Measurements from ENCODE around the gene GALNT9.
"Not testable (repeated sequence)": the region's sequence is repeated elsewhere in the genome, so short reads cannot be mapped to it uniquely, and the experiment has no call there.

The GALNT9 gene

DNA sequence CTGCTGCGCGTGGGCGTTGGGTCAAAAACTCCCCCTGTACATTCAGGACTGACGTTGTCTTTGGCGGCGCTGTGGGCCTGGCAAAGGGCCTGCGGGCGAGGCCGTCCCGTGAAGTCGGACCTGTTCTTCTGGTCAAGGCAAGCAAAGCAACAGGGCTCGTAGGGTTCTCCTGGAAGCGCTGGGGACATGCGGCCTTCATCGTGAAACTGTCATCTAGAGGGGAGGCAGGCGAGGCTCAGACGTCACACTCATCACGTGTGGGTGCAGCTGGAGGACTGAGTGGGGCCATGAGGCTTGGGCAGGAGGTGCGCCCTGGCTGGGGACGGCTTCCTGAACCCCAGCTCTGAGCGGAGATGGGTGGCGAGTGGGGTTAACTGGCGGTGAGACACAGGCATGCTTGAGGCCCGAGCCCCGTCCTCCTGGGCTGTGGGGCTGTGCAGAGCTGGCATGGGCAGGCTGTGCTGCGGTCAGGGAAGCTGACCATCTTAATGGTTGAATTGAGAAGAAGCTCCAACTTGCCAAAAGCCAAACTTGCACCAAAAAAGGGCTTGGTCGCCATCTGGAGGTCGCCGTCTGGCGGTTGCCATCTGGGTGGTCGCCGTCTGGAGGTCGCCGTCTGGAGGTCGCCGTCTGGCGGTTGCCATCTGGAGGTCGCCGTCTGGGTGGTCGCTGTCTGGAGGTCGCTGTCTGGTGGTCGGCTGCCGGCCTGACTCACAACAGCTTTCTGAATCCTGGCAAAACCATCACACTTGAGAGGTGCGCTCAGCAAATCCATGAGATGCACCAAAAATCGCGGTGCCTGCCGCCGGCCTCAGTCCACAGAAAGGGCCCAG lies 119.0 kb downstream of the GALNT9 start:
- DNase-seq = no peak

DNA sequence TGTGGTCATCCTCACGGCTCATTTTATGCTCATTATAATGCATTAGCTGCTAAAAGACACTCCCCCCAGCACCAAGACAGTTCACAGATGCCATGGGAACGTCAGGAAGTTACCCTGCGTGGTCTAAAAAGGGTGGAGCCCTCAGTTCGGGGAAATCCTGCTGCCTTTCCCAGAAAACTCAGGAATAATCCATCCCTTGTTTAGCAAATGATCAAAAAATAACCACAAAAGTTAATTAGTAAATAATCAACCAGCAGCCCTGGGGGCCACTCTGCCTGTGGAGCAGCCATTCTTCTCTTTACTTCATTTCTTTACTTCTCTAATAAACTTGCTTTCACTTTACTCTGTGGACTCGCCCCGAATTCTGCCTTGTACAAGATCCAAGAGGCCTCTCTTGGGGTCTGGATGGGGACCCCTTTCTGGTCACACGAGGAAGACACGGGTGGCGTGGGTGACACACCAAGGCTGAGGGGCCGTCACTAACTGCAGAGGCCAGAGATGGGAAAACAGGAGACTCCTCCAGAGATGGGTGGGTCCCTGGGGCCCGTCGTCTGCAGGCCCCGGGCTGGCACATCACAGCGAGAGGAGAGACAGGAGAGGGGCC lies 119.7 kb downstream of the GALNT9 start:
- no peak for DNase-seq

DNA sequence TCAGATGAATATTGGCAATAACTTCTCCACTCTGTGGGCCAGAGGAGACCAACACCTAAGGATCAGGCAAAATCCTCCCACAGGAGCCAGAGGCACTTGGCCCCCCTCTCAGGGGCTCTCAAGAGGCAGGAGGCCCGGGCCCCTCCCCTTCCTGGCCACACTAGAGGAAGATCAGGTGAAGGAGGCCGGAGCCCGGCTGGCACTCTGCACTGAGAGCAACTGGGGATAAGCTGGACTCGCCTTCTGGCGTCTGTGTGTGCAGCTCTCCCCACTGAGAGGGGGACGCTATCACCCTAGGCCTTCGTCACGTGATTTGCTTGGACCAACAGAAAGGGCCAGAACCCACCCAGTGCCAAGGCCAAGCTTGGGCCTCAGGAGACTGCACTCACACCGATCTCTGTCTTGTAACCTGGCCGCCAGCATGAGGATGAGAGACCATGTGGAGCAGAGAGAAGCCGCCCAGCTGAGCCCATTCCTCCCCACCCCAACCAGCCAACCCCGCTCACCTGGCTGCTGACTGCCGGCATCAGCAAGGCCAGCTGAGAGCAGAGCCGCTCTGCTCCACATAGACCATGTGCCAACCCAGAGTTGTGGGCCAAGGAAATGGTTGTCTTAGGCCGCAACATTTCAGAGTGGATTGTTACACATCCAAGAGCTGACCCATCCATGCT lies 121.1 kb downstream of the GALNT9 start:
- no peak for DNase-seq

DNA sequence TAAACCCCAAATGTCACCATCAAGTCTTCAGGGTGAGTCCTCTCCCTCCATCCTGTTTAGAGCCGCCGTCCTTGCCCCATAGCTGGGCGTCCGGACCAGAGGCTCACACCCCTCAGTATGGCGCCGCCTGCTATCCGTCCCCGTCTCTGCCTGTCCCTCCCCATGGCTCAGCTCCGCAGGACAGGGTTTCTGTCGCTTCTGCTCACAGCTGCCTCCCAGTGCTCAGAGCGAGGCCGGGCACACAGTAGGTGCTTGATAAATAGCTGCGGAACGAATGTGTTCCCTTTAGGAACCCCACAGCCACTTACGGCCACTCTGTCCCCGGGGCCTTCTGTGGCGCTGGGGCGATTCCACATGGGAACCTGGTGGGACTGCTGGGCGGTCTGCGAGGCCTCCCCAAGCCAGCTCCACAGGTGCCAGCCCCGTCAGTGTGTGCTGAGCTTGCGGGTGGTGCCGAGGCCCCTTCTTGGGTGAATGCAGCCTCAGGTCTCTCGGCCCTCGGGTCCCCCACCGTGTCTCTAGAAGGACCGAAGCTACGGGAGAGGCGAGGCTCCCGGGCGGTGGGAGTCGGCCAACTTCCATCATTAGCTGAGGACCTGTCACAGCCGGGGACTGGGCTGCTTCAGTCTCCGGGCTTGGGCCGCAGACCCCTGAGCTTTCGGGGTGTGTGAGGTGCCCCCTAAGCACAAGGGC lies 122.2 kb downstream of the GALNT9 start:
- no peak for DNase-seq

DNA sequence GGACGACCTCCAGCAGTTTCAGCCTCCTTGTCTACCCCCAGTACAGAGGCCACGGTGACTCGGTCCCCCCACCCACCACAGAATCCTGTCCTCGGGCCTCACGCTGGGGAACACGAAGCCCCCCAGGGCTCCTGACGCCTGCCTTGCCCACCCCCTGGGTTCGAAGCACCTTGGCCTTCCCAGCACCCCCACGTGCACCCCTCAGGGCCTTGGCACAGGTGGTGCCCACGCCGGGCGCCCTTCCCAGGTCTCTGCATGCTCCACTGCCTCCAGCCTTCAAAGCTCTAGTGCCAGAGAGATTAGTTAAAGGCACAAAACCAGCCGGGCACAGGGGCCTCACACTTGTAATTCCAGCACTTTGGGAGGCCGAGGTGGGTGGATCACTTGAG lies 123.3 kb downstream of the GALNT9 start:
- no peak for DNase-seq

DNA sequence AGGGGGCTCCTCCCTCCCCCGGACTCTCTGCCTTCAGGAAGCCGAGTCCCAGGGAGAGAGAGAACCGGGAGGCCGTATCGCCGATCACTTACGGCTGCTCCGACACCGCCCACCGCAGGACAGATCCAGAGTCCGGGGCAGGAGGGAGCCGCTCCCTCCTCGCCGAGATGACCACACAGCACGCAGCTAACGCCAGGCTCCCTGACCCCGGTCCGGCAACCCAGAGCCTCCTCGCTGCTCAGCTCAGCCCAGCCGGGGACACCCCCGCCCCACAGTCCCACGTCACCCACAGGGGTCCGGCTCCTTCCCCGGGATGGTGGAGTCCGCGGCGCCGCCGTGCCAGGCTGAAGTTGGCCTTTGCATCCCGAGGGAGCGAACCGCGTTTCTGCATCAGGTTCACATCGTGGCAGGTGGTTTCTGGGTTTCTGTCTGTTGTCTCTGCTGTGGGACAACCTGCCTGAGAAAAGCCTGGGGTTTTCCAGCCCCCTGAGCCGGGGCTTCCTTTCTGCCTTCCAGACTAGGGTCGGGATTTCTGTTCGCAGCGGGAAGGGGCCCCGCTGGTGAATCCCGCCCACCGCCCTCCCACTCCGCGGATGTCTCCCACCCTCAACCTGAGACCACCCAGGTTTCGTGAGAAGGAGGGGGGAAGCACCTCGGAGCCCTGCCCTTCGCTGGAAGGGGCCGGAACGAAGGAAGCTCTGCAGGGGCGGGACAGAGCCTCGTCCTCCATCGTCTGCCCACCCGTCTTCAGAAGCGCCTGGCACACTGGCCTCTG lies 123.9 kb downstream of the GALNT9 start:
- no peak for DNase-seq

DNA sequence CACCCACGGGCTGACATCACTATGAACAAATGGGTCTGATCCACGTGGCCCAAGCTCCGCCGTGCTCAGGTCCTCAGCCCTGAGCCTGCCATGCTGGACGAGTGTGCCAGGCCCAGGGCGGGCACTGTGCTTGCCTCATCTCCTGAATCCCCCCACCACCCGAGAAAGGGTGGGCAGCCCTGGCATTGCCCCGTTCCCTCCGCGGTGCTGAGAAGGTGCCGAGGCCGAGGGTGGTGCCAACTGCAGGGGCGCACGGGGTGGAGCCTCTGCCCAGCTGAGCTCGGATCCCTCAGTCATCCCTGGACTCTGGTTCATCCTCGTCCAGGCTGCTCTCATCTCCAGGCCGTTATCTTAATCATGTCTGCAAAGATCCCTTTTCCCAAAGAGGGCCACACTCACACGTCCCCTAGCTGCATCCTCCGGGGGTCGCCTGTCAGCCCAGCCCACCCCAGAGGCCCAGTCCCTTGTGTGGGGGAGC lies 124.6 kb downstream of the GALNT9 start:
- no peak for DNase-seq

DNA sequence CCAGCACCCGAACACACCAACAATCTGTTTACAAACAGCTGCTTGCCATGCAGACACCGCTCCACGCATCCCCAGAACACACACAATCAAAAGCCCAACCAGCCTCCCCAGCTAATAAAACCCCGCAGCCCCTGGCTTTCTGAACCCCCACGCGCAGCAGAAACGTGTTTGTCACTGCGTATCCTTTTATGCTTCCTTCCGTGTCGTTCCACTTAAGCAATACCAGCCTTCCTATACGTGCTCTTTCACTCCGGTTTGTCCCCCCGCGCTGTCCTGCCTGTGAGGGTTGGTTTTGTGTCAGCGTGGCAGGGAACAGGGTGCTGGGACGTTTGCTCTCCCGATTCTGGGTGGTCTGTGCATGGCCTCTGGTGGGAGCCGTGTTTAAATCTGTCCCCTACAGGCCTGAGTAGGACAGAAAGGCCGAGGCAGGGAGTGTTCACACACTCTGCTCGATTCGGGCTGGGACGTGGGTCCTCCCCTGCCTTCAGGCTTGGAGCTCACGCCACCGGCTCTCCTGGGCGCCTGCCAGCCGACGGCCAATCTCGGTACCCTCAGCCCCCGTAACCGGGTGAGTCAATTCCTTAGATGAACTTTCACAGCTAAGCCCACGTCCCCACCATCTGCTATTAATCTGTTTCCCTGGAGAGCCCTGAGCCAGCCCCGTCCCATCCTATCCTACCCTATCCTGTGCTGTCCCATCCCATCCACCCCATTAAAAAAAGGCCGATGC lies 125.2 kb downstream of the GALNT9 start:
- DNase-seq = no peak

DNA sequence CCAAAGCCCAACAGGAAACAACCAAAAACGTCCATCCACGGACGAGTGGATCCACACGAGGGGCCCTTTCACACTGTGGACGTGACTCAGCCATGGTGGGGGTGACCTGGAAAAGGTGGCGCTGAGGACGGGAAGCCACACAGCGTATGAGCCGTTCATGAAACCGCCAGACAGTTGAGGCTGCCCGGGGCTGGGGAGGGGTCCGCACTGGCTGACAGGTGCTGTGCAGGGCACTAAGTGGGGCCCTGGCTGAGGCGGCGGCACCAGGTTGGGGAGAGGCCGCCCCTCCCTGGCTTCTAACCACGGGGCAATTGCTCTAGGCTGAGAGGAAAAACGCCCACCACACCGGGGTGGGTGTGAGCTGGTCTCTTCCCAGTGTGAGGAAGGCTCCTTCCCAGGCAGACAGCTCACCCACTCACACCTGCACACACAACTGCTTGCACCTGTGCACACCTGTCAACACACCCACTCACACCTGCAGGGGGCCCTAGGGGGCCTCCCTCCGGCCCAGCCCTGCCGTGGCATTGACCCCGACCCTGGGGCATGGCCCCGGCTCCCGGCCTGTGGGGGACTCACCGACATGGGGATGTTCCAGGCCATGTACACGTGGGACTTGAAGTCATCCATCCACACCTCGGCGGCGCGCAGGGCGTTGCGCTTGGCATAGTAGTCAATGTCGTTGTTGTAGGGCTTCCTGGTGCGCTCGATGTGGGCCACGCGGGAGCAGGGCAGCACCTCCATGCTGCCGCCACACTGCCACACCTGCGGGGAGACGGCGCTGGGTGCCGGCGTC lies 126.3 kb downstream of the GALNT9 start:
- DNase-seq = no peak

DNA sequence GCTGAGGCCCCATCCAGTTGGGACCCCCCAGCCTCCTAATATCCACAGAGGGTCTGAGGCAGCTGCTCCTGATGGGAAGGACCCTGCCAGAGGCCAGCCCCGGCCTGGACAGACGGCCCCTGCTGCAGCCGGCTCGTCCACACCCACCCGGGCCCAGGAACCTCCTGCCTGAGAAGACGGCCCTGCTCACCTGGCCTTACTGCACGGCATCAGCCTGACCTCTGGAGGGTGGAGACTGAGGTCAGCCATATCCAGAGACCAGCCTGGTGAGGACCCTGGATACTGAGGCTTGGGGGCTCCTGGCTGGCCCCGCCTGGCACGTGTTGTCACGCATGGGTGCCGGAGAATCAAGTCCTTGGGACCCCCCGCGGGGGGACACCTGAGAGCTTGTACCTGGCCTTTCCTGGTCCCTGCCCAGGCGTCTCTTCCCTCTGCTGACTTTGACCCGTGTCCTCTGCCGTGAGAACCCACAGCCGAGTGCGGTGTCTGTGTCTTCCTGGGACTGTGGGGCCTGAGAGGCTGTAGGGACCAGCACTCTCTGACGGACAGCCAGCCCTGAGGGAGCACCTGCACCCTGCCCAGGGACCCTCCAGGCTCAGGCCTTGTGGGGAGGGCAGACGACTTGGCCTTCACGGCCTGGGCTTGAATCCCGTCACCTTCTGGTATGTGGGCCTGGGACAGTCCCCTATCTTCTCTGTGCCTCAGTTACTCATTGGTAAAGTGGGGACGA lies 127.8 kb downstream of the GALNT9 start:
- no peak for DNase-seq

DNA sequence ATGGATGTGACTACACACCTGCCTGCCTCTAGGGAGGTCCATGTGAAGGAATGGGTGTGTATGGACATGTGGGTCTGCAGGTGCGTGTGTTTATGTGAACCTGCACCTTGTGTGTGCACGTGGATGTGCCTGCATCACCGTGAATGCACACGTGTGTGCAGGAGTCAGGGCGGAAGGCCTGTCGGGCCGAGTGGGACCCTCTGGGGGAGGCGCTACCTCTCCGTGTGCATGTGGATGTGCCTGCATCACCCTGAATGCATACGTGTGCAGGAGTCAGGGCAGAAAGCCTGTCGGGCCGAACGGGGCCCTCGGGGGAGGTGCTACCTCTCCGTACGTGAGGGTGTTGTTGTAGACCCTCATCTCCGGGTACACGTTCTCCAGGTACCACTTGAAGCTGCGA lies 128.6 kb downstream of the GALNT9 start:
- no peak for DNase-seq

DNA sequence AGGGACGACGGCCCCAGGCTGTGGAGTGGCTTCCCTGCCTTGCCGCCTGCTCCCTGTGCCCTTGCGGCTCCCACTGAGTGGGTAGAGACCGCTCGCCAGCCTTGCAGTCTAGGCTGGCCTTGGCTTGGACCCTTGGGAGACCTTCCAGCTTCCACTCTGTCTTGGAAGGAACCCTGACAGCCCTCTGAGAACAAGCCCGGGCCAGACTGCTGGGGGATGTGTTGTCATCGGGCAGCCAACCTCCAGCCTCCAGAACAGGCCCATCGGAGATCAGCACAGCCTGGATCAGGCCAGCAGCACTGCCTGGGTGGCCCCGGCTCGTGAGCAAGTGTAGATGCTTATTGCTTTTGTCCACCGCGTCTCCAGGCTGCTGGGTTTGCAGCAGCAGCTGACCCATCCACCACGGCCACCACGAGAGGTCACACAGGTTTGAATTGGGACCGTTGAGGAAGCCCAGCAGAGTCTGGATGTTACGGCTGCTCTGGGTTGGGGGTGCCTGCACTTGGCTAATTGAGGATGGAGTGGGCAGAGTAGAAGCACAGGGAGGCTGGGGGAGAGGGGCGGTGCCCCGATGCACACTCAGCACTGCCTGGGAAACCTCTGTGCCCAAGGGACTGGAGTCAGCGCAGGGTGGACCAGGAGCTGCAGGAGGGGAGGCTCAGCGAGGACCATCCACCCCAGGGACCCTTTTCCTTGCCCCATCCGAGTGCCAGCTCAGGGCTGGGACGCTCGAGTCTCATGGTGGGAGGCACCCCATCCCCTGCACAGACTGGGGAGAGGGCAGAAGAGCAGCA lies 129.7 kb downstream of the GALNT9 start:
- DNase-seq = no peak

DNA sequence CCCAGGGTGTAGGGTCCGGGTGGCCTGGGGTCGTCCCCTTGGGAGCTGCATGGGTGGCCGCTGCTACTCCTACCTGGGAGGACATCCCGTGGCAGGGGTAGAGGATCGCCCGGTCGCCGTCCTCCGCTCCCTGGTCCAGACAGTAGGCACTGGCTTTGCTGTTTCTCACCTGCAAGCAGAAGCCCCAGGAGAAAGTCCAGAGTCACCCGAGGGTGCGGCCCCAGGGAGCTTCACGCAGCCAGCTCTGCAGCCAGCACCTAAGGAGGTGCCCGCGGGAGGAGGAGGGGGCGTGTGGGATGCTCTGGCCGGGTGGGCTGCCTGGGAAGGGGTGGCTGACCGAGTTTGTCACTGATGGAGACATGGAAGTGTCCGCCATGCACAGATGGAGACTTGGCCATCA lies 130.3 kb downstream of the GALNT9 start:
- DNase-seq = no peak

DNA sequence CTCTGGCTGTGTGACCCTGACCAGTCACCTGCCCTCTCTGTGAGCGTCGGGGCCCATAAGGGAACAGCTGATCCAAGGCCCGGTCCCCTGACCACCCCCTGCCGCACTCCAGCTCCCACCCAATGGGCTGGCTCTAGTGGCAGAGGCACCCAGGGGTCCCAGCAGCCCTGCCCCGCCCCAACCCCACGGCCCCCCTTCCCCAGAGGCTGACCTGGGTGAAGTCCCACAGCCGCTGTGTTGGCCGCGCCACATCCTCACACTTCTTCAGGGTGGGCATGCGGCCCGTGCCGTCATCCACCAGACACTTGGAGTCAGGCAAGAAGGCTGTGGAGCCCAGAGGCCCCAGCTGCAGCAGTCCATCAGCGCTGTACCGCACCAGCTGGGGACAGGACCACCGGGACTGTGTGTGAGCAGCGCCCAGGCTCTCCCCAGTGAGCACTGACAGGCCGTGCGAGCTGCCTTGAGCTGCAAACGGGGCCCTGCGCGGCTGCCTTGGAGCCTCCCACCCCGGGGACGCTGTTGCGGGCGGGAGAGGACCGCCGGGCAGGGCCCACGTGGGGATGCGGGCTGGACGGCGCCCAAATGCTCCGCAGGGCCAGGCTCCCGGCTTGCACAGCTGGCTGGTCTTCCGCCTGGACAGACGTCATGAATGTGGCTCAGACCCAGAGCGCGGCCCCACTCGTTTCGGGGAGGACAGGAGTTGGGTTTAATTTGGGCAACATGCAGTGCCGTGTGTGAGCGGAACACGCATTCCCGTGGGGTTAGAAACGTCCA lies 131.6 kb downstream of the GALNT9 start:
- DNase-seq = no peak

DNA sequence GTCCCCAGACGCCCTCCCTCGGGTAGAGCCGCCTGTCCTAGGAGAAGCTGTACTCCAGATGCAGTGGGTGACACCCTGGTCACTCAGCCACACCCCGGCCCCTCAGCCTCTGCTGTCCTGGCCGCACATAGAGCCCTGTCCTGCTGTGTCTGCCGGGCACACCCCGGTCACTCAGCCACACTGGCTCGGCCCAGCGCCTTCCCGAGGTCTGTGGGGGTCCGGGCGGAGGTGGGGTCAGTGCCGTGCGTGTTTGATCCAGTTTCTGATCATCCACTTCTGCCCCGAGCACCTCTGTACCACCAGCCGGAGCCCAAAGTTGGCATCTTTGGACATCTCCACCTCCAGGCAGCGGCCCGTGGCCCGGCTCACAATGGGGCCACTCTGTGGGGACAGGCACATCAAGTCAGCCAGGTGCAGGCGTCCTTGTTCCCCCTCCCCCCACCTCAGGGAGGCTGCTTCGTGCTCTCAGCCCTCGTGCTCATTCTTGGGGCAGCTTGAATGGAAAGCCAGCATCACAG lies 132.5 kb downstream of the GALNT9 start:
- no peak for DNase-seq

DNA sequence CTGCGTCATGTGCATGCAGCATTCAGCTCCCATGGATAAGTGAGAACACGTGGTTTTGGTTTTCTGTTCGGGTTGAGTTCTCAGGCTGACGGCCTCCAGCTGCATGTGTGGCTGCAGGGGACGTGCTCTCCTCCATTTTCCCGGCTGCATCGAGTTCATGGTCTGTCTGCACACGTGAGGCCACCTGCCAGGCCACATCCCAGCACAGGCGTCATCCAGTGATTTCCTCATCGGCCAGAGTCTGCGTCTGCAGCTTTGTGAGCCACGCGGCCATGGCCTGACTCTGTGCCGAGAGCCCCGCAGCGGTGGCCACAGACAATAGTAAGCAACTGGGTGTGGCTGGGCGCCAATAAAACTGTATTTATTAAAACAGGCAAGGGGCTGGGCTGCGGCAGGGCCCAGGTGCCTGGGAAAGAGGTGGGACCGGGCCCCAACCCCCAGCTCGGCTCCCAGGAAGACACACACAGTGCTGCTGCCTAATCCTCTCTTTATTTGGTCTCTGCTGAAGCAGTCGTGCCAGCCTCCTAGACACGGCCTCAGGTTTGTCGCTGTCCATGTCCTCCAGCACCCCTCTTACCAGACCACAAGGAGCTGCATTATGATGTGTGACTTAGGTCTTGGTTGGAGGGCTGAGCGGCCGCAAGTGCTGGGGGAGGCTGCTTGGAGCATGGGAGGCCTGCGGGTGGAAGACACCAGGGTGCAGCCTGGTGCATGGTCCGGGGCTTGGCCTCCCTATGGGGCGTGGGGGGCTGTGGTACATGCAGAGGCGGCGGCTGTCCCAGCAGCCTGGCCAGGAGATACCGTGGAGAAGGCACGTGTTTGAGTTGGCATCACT lies 133.1 kb downstream of the GALNT9 start:
- DNase-seq = no peak

DNA sequence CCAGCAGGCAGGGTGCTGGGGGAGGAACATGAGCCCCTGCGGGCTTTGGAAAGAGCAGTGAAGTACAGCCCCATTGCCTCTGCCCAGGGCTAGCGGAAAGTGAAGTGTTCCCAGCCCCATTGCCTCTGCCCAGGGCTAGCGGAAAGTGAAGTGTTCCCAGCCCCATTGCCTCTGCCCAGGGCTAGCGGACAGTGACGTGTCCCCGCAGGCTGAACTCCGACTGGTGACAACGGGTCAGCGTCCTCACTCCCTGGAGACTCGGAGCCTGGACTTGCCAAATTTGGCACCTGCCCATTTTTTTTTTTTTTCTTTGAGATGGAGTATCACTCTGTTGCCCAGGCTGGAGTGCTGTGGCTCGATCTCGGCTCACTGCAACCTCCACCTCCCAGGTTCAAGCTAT lies 134.1 kb downstream of the GALNT9 start:
- DNase-seq = not testable (repeated sequence)

All from activated CD4-positive, CD25-positive, alpha-beta regulatory T cell (primary cell).